Activated T-helper 17 cell treated with anti-CD3 and anti-CD28 coated beads, Interleukin-2, amount 50 U/mL, for 72 hours (primary cell): ENCODE data around the gene UVRAG. TPM values are rescaled to one million over a fixed set of nuclear protein-coding genes. Genes with fewer than 3 reads are reported as not detected.

ENCODE experiments used
- ATAC-seq: fragments of 150-1000 bp; cut with Tn5 transposase; replicated peaks from 2 replicates; pipeline ENCODE4 v1.10.0; 2021; ENCODE audit warnings: mild to moderate bottlenecking, moderate library complexity
- H3K27ac Mint-ChIP-seq: one replicate; pipeline ENCODE4 v1.8.0; 2022; ENCODE audit warnings: mixed read lengths
- H3K27me3 Mint-ChIP-seq: one replicate; pipeline ENCODE4 v1.8.0; 2022; ENCODE audit warnings: mixed read lengths
- H3K36me3 Mint-ChIP-seq: one replicate; pipeline ENCODE4 v1.8.0; 2022; ENCODE audit warnings: low read depth, mild to moderate bottlenecking, mixed read lengths
- H3K4me1 Mint-ChIP-seq: one replicate; pipeline ENCODE4 v1.8.0; 2022; ENCODE audit warnings: mixed read lengths
- H3K4me3 Mint-ChIP-seq: one replicate; pipeline ENCODE4 v1.8.0; 2022; ENCODE audit warnings: mild to moderate bottlenecking, mixed read lengths
- H3K9me3 Mint-ChIP-seq: one replicate; pipeline ENCODE4 v1.8.0; 2022; ENCODE audit warnings: mixed read lengths
- total RNA-seq, 2 donors: library from RNA; stranded (reverse); gene quantifications; one replicate each; pipeline ENCODE4 v1.2.3, GENCODE V29; 2022

The UVRAG gene
- total RNA-seq, 2 donors from 2014 or later = 14.1 to 20.1 TPM

GRCh38 chr11:76005756-76006155 is 190.7 kb downstream of the UVRAG start:
- peaks cover 64% of the 10 kb centered on the region for H3K36me3 Mint-ChIP-seq
- H3K27me3 Mint-ChIP-seq = no peaks in the 10 kb centered on the region
- H3K27ac Mint-ChIP-seq = no peak overlapping the region
- no peaks in the 10 kb centered on the region for H3K4me1 Mint-ChIP-seq
- ATAC-seq = no peak
- H3K9me3 Mint-ChIP-seq = no peaks in the 10 kb centered on the region
- H3K4me3 Mint-ChIP-seq = no peak overlapping the region

GRCh38 chr11:76007166-76007565 is 192.2 kb downstream of the UVRAG start:
- Mint-ChIP-seq H3K27ac (no peak overlapping the region), H3K9me3 (no peaks in the 10 kb centered on the region), H3K27me3 (no peaks in the 10 kb centered on the region), H3K4me3 (no peak overlapping the region), H3K36me3 (peaks cover 77% of the 10 kb centered on the region), H3K4me1 (no peaks in the 10 kb centered on the region)
- no peak for ATAC-seq

GRCh38 chr11:76008474-76008873 is 193.5 kb downstream of the UVRAG start:
- Mint-ChIP-seq H3K36me3 (peaks cover 84% of the 10 kb centered on the region), H3K27me3 (no peaks in the 10 kb centered on the region)

DNA sequence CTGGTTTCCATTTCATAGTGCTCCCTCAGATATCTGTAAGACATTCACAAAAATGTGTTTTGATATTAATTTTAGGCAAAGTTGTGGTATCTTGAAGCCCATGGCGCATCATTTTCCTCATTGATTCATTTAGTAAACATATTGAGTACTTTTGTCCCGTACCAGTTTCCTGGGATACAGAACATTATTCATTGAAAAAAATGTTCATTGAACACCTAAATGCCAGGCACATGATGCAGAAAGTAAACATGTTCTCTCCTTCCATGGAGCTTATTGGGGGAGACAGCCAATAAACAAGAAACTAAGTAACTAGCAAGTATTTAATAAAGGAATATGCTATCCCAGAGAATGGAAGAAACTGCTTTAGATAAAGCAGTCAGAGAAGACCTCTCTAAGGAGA is 195.0 kb downstream of the UVRAG start:
- Mint-ChIP-seq H3K27me3 (no peaks in the 10 kb centered on the region), H3K9me3 (no peaks in the 10 kb centered on the region), H3K4me3 (no peak overlapping the region), H3K27ac (no peak overlapping the region), H3K36me3 (peaks cover 81% of the 10 kb centered on the region), H3K4me1 (no peaks in the 10 kb centered on the region)
- no peak for ATAC-seq

More at GRCh38 chr11:76008474-76008873, 193.5 kb downstream of the UVRAG start:
- H3K4me3 Mint-ChIP-seq = no peak overlapping the region
- H3K4me1 Mint-ChIP-seq = no peaks in the 10 kb centered on the region
- H3K9me3 Mint-ChIP-seq = no peaks in the 10 kb centered on the region
- no peak overlapping the region for H3K27ac Mint-ChIP-seq
- ATAC-seq = no peak

- ATAC-seq = no peak
- Mint-ChIP-seq H3K36me3 (peaks cover 84% of the 10 kb centered on the region), H3K4me1 (no peaks in the 10 kb centered on the region), H3K4me3 (no peak overlapping the region), H3K9me3 (peaks cover 4% of the 10 kb centered on the region), H3K27ac (no peak overlapping the region), H3K27me3 (no peaks in the 10 kb centered on the region)
These were observed 198.5 kb downstream of the UVRAG start for GRCh38 chr11:76013526-76013925.

DNA sequence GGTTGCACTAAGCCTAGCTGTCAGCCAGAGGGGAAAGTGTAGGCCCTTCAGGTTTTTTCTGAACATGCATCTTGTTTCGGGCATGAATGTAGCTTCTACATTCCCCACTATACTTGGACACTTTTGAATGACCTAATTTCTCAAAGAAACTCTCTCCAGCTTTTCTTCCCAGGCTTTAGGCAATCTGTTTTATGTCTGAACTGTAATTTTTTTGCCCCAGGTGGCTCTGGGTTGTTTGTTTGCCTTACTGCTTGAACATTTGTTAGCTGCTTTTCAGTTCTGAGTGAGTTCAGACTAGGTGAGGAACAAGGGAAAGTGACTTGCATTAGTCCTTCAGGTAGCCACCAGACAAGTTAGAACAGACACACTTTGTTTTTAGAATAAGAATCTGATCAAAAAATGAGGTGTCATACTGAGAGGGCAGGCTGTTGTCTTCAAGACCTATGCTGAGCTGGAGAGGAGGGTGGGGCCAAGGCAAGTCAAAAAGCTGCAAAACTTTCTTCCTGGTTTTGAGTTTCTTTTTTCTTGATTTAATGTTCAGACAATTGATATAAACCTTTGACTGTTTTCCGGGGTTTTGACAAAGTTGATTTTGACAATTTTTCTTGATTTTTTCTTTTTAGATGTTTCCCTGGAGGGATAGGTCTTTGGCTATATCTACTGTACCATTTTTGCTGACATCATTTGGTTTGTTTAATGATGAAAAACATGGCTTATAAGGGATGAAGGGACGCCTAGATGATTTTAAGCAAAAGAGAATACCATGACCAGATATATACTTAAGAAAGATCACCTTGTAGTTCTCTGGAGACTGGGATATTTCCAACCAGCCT is 208.4 kb downstream of the UVRAG start:
- H3K27me3 Mint-ChIP-seq = no peaks in the 10 kb centered on the region
- H3K27ac Mint-ChIP-seq = peak overlapping the region; percentile 7
- peaks cover 4% of the 10 kb centered on the region for H3K9me3 Mint-ChIP-seq
- H3K4me3 Mint-ChIP-seq = no peak overlapping the region
- no peak for ATAC-seq
- peaks cover 5% of the 10 kb centered on the region for H3K4me1 Mint-ChIP-seq
- peaks cover 59% of the 10 kb centered on the region for H3K36me3 Mint-ChIP-seq

DNA sequence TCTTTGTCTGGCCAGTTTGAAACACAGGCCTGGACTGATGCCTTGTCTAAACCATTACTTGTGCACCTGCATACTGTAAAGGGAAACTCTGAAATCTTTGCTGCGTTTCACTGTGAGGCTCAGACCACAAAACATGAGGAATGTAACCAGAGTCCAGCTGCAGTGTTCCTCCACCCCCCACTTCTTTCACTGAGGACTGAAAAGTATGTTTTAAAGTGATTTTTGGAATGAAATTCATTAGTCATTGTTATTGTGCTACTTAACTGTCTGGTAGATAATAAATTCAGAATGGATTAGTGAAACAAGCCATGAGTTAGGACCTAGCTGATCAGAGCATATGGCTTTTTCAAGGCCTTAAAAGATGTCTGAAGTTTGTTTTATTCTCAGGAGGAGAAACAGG is 210.1 kb downstream of the UVRAG start:
- ATAC-seq = no peak

DNA sequence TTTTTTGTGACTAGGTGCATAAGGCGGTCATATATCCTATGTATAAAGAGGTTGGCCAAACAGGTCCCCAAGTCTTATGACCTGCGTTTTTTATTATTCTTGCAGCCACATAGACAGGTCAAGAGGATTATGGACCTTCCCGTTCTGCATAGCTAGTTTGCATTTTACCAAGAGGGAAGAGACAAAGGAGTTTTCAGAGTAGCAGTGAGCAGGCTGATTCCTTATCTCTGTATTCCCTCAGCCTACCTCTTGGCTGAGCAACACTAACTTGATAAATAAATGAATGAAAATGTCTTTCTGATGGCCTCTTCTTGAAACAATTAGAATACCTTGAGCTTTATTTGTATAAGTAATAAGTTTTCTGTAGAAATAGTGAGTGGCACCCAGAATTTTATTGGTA is 210.8 kb downstream of the UVRAG start:
- Mint-ChIP-seq H3K4me3 (no peak overlapping the region), H3K4me1 (peaks cover 5% of the 10 kb centered on the region), H3K36me3 (peaks cover 57% of the 10 kb centered on the region), H3K27ac (no peak overlapping the region), H3K9me3 (no peaks in the 10 kb centered on the region), H3K27me3 (no peaks in the 10 kb centered on the region)
- ATAC-seq = no peak

More for the DNA sequence above, 210.1 kb downstream of the UVRAG start:
- H3K27me3 Mint-ChIP-seq = no peaks in the 10 kb centered on the region
- no peak overlapping the region for H3K4me3 Mint-ChIP-seq
- peaks cover 5% of the 10 kb centered on the region for H3K4me1 Mint-ChIP-seq
- peaks cover 54% of the 10 kb centered on the region for H3K36me3 Mint-ChIP-seq
- no peak overlapping the region for H3K27ac Mint-ChIP-seq
- no peaks in the 10 kb centered on the region for H3K9me3 Mint-ChIP-seq

- H3K36me3 Mint-ChIP-seq = peaks cover 57% of the 10 kb centered on the region
- no peak overlapping the region for H3K4me3 Mint-ChIP-seq
- H3K27ac Mint-ChIP-seq = no peak overlapping the region
- peaks cover 1% of the 10 kb centered on the region for H3K4me1 Mint-ChIP-seq
- ATAC-seq = no peak
- no peaks in the 10 kb centered on the region for H3K9me3 Mint-ChIP-seq
- no peaks in the 10 kb centered on the region for H3K27me3 Mint-ChIP-seq
These were observed 211.3 kb downstream of the UVRAG start for GRCh38 chr11:76026281-76026680.

DNA sequence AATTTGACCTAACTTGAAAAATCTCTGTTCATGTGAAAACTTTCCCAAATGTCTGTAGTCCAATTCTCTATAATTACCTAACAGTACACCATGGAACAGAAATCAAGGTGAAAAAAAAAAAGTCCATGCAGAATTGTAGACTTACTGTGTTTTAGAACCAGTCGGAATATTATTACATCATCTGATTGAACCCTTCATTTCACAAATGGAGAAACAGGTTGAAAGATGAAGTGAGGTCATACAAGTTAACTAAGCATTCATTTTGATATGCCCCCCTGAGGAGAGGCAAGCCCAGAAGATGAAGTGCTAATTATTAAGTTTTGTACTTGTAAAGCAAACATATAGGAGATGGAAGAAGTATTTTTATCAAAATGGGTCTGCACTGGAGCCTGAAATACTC is 211.9 kb downstream of the UVRAG start:
- H3K9me3 Mint-ChIP-seq = no peaks in the 10 kb centered on the region
- H3K27ac Mint-ChIP-seq = no peak overlapping the region
- no peak overlapping the region for H3K4me3 Mint-ChIP-seq
- no peaks in the 10 kb centered on the region for H3K27me3 Mint-ChIP-seq
- no peak for ATAC-seq
- H3K36me3 Mint-ChIP-seq = peaks cover 54% of the 10 kb centered on the region
- no peaks in the 10 kb centered on the region for H3K4me1 Mint-ChIP-seq

DNA sequence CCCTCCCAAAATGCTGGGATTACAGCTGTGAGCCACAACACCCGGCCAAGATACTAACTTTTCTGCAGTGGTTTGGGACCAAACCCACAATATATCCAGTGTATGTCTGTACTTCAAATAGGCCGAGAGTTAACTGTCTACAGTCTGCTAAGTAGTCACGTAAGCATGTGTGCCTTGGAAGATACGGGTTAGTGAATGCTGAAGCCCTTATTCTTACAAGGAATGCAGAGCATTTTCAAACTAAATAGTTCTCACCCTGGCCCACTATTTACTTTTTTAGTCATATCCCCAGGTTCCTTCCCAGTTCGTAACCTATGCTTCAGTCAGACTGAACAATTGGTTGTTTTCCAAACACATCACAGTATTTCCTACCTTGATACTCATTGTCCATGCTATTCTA is 215.3 kb downstream of the UVRAG start:
- no peak overlapping the region for H3K4me3 Mint-ChIP-seq

DNA sequence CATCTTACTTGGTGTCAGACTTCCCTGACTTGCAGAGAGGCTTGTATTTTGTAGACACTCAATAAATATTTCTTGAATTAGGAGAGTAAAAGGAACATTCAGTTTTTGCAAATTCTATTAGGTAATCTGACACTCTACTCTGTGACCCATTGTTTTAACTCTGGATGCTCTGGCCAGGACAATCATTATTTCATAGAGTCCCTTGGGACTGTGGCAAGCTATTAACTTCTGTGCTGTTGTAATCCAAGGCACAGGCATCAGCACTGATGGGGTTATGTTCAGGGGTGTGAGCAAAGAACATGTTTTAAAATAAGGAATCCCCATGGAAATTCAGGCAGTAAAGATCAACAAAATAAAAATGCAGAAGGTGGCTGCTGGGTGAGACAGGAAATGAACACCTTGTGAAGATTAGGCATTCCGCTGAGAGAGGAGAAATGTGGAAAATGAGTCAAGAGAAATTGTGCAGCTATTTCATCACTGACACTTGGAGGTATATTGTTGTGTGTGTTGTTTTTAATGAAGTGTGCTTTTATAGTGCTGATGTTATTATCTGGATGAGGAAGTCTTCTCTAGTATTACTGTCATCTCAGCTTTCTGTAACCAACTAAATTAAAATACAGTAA is 216.1 kb downstream of the UVRAG start:
- H3K27me3 Mint-ChIP-seq = no peaks in the 10 kb centered on the region
- no peak for ATAC-seq
- no peak overlapping the region for H3K4me3 Mint-ChIP-seq
- no peaks in the 10 kb centered on the region for H3K9me3 Mint-ChIP-seq
- H3K36me3 Mint-ChIP-seq = peaks cover 38% of the 10 kb centered on the region
- H3K27ac Mint-ChIP-seq = peak overlapping the region; percentile 19
- H3K4me1 Mint-ChIP-seq = no peaks in the 10 kb centered on the region

More for the DNA sequence above, 215.3 kb downstream of the UVRAG start:
- no peak for ATAC-seq
- H3K9me3 Mint-ChIP-seq = no peaks in the 10 kb centered on the region
- H3K27me3 Mint-ChIP-seq = no peaks in the 10 kb centered on the region
- H3K36me3 Mint-ChIP-seq = peaks cover 38% of the 10 kb centered on the region
- H3K27ac Mint-ChIP-seq = peak overlapping the region; percentile 19
- no peaks in the 10 kb centered on the region for H3K4me1 Mint-ChIP-seq

DNA sequence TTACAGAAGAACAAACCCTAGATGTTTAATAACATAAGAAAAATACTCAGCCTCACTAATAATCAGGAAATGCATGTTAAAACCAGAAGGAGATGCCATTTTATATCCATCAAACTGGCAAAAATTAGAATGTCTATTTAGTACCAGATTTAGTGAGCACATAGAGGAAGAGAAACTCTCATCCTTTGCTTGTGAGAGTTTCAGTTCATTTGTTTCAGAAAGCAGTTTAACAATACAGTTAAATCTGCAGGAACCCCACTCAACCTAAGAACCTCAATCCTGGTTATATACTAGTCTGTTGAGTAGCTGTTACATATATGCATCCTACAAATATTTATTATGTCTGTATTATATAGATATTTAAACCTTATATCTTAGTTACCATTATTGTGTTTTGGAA is 218.7 kb downstream of the UVRAG start:
- no peaks in the 10 kb centered on the region for H3K27me3 Mint-ChIP-seq
- ATAC-seq = no peak
- H3K36me3 Mint-ChIP-seq = peaks cover 18% of the 10 kb centered on the region
- H3K9me3 Mint-ChIP-seq = no peaks in the 10 kb centered on the region
- no peaks in the 10 kb centered on the region for H3K4me1 Mint-ChIP-seq
- no peak overlapping the region for H3K4me3 Mint-ChIP-seq
- H3K27ac Mint-ChIP-seq = no peak overlapping the region

GRCh38 chr11:76035020-76035419 is 220.0 kb downstream of the UVRAG start:
- Mint-ChIP-seq H3K27me3 (no peaks in the 10 kb centered on the region), H3K4me3 (no peak overlapping the region), H3K9me3 (no peaks in the 10 kb centered on the region), H3K4me1 (no peaks in the 10 kb centered on the region), H3K27ac (no peak overlapping the region), H3K36me3 (peaks cover 10% of the 10 kb centered on the region)
- no peak for ATAC-seq

DNA sequence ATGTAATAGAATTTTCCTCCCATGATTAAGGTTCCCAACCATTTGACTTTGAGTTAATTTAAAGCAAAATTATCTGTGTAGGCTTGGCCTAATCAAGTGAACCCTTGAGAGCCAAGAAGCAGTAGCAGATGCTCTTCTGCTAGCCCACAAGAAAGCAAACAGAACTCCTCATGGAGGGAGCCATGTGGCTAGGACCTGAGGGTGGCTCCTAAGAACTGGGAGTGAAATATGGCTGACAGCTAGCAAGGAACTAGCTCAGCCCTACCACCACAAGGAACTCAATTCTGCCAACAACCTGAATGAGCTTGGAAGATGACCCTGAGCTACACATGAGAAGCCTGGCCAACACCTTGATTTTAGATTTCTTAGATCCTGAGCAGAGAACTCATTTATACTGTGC is 223.6 kb downstream of the UVRAG start:
- no peaks in the 10 kb centered on the region for H3K27me3 Mint-ChIP-seq
- no peak for ATAC-seq
- no peaks in the 10 kb centered on the region for H3K4me1 Mint-ChIP-seq

More for the DNA sequence above, 223.6 kb downstream of the UVRAG start:
- no peak overlapping the region for H3K27ac Mint-ChIP-seq
- no peak overlapping the region for H3K4me3 Mint-ChIP-seq
- no peaks in the 10 kb centered on the region for H3K36me3 Mint-ChIP-seq
- H3K9me3 Mint-ChIP-seq = no peaks in the 10 kb centered on the region
